Aorta (tissue), 5 donors: ENCODE data around the gene DDX46. TPM values are rescaled to one million over a fixed set of nuclear protein-coding genes. Genes with fewer than 3 reads are reported as not detected.
"Not testable (repeated sequence)": the region's sequence is repeated elsewhere in the genome, so short reads cannot be mapped to it uniquely, and the experiment has no call there.

Source experiments
- ATAC-seq: fragments of 200-7000 bp; cut with Tn5 transposase; one replicate; pipeline ENCODE4 v1.9.1; 2022; ENCODE audit warnings: moderate library complexity; ENCODE audit not compliant: low FRiP score
- DNase-seq, 2 donors: peaks; one replicate each; pipeline ENCODE4 v3.0.0-alpha.2; 2020
- H3K27ac ChIP-seq, 2 donors: one replicate each; pipeline ENCODE4 v1.5.1; 2013; ENCODE audit warnings: low read length in 2 of 2, mild to moderate bottlenecking in 2 of 2, moderate library complexity in 2 of 2, control low read depth in 1 of 2, inconsistent platforms in 1 of 2, low read depth in 1 of 2
- H3K27me3 ChIP-seq, 2 donors: one replicate each; pipeline ENCODE4 v1.6.1; 2013; ENCODE audit warnings: control low read depth in 1 of 2, low read length in 1 of 2, mild to moderate bottlenecking in 1 of 2, moderate library complexity in 1 of 2; ENCODE audit not compliant: insufficient read depth in 2 of 2, control insufficient read depth in 1 of 2
- H3K36me3 ChIP-seq, 2 donors: one replicate each; pipeline ENCODE4 v1.6.1; 2013; ENCODE audit warnings: control low read depth in 1 of 2, low read length in 1 of 2, mild to moderate bottlenecking in 1 of 2; ENCODE audit not compliant: insufficient read depth in 2 of 2, control insufficient read depth in 1 of 2
- H3K4me1 ChIP-seq, 2 donors: one replicate each; pipeline ENCODE4 v1.6.1; 2013; ENCODE audit warnings: low read length in 2 of 2, control low read depth in 1 of 2, mild to moderate bottlenecking in 1 of 2, moderate library complexity in 1 of 2; ENCODE audit not compliant: insufficient read depth in 2 of 2, control insufficient read depth in 1 of 2
- H3K4me3 ChIP-seq, 2 donors: one replicate each; pipeline ENCODE4 v1.5.1; 2013; ENCODE audit warnings: low read length in 2 of 2, control low read depth in 1 of 2, mild to moderate bottlenecking in 1 of 2
- H3K9me3 ChIP-seq: one replicate; pipeline ENCODE4 v1.6.1; 2013; ENCODE audit warnings: mild to moderate bottlenecking, low read length; ENCODE audit not compliant: control insufficient read depth
- WGBS, 2 donors: extraction: QIAGEN DNeasy Blood & Tissue Kit; methylation state at CpG; one replicate each; pipeline ENCODE4 v1.1.7; 2013; 5-methylcytosine and 5-hydroxymethylcytosine counted together
- intact Hi-C, 2 donors: fragments of 100-400 bp; cut with DNase I; formaldehyde crosslinking; loops; one replicate each; pipeline versions ENCODE4 v1.14.2 to v1.15.0; 2022
- polyA plus RNA-seq, 2 donors: library from polyadenylated mRNA; stranded (reverse); fragments of 200-250 nt; gene quantifications; one replicate each; pipeline ENCODE4 v1.2.3, GENCODE V29; 2013
- total RNA-seq, 2 donors: library from RNA; stranded (reverse); fragmentation: NEBNext Ultra II Directional; extraction: Animal tissue kit (Norgen Biotek cat#: 25700); gene quantifications; one replicate each; pipeline ENCODE4 v1.2.1, GENCODE V29; 2021
- donor health status: healthy with polysubstance abuse.
- donor health status: Bipolar disorder and iron deficiency.
- donor health status: DM: no; HTN: no; CAD: no.
- donor health status: DM: no; HTN: no; CAD: no.
- donor health status: DM: yes; HTN: yes; CAD: no.

DDX46 gene
- total and polyA plus RNA-seq, 4 donors, result 18.3 to 53.7 (median 40.6) TPM

DNA sequence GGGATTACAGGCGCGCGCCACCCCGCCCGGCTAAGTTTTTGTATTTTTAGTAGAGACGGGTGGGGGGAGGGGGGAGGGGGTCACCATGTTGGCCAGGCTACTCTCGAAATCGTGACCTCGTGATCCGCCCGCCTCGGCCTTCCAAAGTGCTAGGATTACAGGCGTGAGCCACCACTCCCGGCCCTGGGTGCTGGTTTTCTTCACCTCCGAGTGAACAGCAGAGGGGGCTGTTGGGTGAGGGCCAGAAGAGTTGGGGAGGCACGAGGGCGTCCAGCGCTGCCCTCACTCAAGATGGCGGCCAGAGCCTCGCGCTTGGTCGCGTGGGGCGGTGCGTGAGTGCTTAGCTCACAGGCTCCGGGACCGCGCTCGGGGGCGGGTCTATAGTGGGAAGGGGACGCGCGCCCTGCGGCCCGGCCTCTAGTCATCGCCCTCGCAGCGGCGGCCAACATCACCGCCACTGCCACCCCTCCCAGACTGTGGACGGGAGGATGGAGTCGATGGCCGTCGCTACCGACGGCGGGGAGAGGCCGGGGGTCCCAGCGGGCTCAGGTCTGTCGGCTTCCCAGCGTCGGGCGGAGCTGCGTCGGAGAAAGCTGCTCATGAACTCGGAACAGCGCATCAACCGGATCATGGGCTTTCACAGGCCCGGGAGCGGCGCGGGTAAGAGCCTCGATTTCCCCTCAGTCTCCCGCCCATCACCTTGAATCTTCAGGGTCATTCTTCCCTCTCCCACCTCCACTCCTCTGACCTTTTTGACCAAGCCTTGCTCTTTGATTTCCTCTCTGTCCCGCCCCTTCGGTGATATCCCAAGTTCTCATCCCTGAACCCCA is 20.2 kb upstream of the DDX46 start, which contains the start of gene CAMLG:
Gene CAMLG (plus strand): TSS at position 416 of the 830 bp plus-strand sequence. CDS start 73 bp downstream, at position 489.
- ATAC-seq (peak; percentile 100), DNase-seq (peak; percentile 99 to 100)
- intact Hi-C loops, result loop anchor here in 1 of 2 donors (2.0 to 10.0 kb wide), 2 partner anchors 106 to 166 kb away; partner anchors contain the start of genes C5orf24 and PCBD2
- Histone ChIP-seq H3K4me1 (no peaks in the 10 kb centered on the region), H3K36me3 (peaks cover 0 to 2% of the 10 kb centered on the region in 2 donors), H3K9me3 (no peaks in the 10 kb centered on the region), H3K4me3 (peak within 1 kb of the TSS; percentile 68 to 72), H3K27me3 (no peaks in the 10 kb centered on the region), H3K27ac (peak within 1 kb of the TSS; percentile 38 to 92)
- WGBS, 2 donors, result 0% methylated on average over 60 to 66 of the region's 66 CpGs

DNA sequence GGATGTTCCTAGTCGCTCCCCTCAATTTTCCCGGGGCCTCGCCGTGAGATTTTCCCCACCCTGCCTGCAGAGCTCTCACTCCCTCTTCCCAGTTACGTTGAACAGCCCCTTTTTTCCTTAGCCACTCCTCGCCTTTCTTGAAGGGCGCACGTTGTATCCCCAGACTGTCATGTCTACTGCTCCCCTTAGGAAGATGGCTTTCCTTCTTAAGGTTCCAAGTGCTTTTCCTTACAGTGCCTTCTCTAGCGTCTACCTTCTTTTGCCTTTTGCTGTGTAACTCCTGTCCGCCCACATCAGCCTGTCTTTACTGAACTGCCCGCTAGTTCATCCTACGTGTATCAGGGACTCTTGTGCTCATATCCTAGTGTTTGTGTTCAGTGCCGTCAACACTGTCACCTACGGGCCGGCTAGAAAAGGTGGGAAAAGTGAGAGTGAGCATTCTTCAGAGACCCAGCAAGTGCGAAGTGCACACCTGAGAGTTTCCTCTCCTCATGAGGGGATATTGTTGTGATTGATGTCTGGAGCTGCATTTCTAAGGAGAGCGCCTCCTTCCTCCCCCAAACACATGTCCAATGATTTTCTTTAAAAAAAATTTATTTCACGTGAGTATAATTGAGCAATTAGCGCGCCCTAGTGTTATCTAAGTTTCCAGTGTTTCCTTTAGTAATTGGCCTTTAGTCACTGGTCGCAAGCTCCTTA is 19.5 kb upstream of the DDX46 start:
- Histone ChIP-seq H3K9me3 (no peaks in the 10 kb centered on the region), H3K4me3 (peak overlapping the region; percentile 68 to 72), H3K27ac (peak overlapping the region in 1 of 2 donors; percentile 92), H3K27me3 (no peaks in the 10 kb centered on the region), H3K4me1 (no peaks in the 10 kb centered on the region), H3K36me3 (peaks cover 0 to 2% of the 10 kb centered on the region in 2 donors)
- ATAC-seq (peak; percentile 11), DNase-seq (no peak)
- intact Hi-C loops, result loop anchor here in 1 of 2 donors (2.0 to 10.0 kb wide), 2 partner anchors 106 to 166 kb away; partner anchors contain the start of genes C5orf24 and PCBD2
- 2 to 3% methylated on average over 21 of the region's 21 CpGs for WGBS, 2 donors

GRCh38 chr5:134741052-134741451 is 17.5 kb upstream of the DDX46 start:
- WGBS, 2 donors, result 86 to 91% methylated on average over 11 of the region's 11 CpGs
- Histone ChIP-seq H3K4me3 (no peak overlapping the region), H3K27me3 (no peaks in the 10 kb centered on the region), H3K27ac (no peak overlapping the region), H3K4me1 (no peaks in the 10 kb centered on the region), H3K36me3 (peaks cover 0 to 2% of the 10 kb centered on the region in 2 donors), H3K9me3 (no peaks in the 10 kb centered on the region)
- intact Hi-C loops, result no loop called here
- DNase-seq (no peak), ATAC-seq (no peak)

DNA sequence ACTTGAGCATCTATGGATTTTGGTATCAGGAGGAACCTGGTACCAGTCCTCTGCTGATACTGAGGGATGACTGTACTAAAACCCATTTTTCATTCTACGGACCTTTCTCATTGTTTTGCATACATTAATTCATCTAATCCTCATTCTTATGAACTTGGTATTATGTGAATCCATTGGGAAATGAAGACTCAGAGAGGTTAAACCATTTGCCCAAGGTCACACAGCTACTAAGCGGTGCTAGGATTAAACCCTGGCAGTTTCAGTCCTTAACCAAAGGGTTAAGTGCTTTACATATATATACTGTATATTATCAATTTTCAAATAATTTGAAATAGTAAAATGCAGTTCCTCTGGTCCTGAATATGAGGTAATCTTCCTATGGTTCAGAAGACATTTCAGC is 16.4 kb upstream of the DDX46 start:
- Histone ChIP-seq H3K27me3 (no peaks in the 10 kb centered on the region), H3K4me1 (no peaks in the 10 kb centered on the region), H3K36me3 (peaks cover 0 to 2% of the 10 kb centered on the region in 2 donors), H3K27ac (no peak overlapping the region), H3K9me3 (no peaks in the 10 kb centered on the region), H3K4me3 (no peak overlapping the region)
- 85 to 94% methylated on average over 2 of the region's 2 CpGs for WGBS, 2 donors
- DNase-seq (no peak), ATAC-seq (no peak)
- intact Hi-C loops, result no loop called here

GRCh38 chr5:134749415-134749814 is 9.2 kb upstream of the DDX46 start:
- no peak overlapping the region for H3K27ac ChIP-seq
- no peaks in the 10 kb centered on the region for H3K4me1 ChIP-seq
- H3K9me3 ChIP-seq, result no peaks in the 10 kb centered on the region
- 61 to 71% methylated on average over 3 of the region's 3 CpGs for WGBS, 2 donors
- no peaks in the 10 kb centered on the region for H3K27me3 ChIP-seq
- intact Hi-C loops, result no loop called here
- H3K4me3 ChIP-seq, result no peak overlapping the region
- H3K36me3 ChIP-seq, result no peaks in the 10 kb centered on the region
- DNase-seq (no peak), ATAC-seq (no peak)

DNA sequence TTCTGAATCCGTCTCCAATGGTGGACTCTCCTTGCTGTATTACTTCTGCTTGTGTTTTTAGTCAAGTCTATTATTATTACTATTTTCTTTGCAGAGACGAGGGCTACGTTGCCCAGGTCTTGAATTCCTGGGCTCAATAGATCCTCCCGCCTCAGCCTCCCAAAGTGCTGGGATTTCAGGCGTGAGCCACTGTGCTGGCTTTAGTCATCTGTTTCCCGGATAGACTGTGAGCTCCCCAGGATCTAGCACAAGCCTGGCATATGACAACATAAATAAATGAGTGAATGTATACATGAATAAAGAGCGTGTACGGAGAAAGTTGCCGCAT is 439 bp upstream of the DDX46 start:
- no peaks in the 10 kb centered on the region for H3K9me3 ChIP-seq
- peak overlapping the region in 1 of 2 donors; percentile 22 for H3K4me3 ChIP-seq
- 13 to 14% methylated on average over 9 of the region's 9 CpGs for WGBS, 2 donors
- no peaks in the 10 kb centered on the region for H3K36me3 ChIP-seq
- no peaks in the 10 kb centered on the region for H3K4me1 ChIP-seq
- H3K27me3 ChIP-seq, result no peaks in the 10 kb centered on the region
- ATAC-seq (peak; percentile 33), DNase-seq (no peak)
- intact Hi-C loops, result no loop called here
- H3K27ac ChIP-seq, result peak overlapping the region in 1 of 2 donors; percentile 7

GRCh38 chr5:134767528-134768291 is 9.1 kb downstream of the DDX46 start:
- ATAC-seq, H3K4me3 ChIP-seq, H3K27me3 ChIP-seq, intact Hi-C loops, H3K9me3 ChIP-seq, H3K36me3 ChIP-seq, H3K4me1 ChIP-seq, H3K27ac ChIP-seq: not testable (repeated sequence)
- peak in 1 of 2 donors; percentile 61 for DNase-seq
- 93 to 95% methylated on average over 21 of the region's 21 CpGs for WGBS, 2 donors

- no peak for ATAC-seq
- Histone ChIP-seq H3K9me3 (no peaks in the 10 kb centered on the region), H3K36me3 (peaks cover 0 to 1% of the 10 kb centered on the region in 2 donors), H3K4me3 (no peak overlapping the region), H3K27me3 (no peaks in the 10 kb centered on the region), H3K27ac (no peak overlapping the region), H3K4me1 (no peaks in the 10 kb centered on the region)
- 65 to 73% methylated on average over 4 of the region's 4 CpGs for WGBS, 2 donors
- intact Hi-C loops, result no loop called here
- DNase-seq, result no peak
Observed at GRCh38 chr5:134769206-134769605, 10.6 kb downstream of the DDX46 start.
